ENCODE measurements around the gene FSTL1.

FSTL1 gene

GRCh38 chr3:120473896-120474675 lies 23.3 kb upstream of the FSTL1 start:
- TF ChIP-seq GATA2 (IDR thresholded peaks at IDR 0.05; ENCODE audit: low read depth, low read length): no peak
- no peak for TF ChIP-seq GATA3 (IDR thresholded peaks at IDR 0.05; ENCODE audit: low read depth, low read length)

DNA sequence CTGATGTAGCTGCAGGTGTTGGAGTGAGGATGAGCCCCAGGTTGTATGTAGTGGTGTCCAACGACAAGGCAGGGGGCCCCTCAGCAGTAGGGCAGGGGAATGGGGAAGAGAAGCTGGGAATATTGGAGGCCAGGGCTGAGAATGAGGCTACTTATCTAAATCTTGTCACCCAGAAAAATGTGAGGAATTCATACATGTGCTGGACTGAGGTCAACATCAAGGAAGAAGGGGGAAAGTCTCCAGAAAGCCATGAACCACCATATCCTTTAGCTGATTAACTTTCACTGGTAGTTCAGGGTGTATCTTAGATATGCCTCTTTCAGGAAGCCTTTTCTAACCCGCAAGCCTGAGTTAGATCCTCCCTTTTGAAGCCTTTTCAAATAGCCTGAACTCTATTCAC lies 22.6 kb upstream of the FSTL1 start:
- no peak for TF ChIP-seq GATA3 (IDR thresholded peaks at IDR 0.05; ENCODE audit: low read depth, low read length)
- no peak for TF ChIP-seq GATA2 (IDR thresholded peaks at IDR 0.05; ENCODE audit: low read depth, low read length)

GRCh38 chr3:120472121-120472844 lies 21.5 kb upstream of the FSTL1 start:
- TF ChIP-seq GATA2 (IDR thresholded peaks at IDR 0.05; ENCODE audit: low read depth, low read length) (no peak), GATA3 (IDR thresholded peaks at IDR 0.05; ENCODE audit: low read depth, low read length) (no peak)

DNA sequence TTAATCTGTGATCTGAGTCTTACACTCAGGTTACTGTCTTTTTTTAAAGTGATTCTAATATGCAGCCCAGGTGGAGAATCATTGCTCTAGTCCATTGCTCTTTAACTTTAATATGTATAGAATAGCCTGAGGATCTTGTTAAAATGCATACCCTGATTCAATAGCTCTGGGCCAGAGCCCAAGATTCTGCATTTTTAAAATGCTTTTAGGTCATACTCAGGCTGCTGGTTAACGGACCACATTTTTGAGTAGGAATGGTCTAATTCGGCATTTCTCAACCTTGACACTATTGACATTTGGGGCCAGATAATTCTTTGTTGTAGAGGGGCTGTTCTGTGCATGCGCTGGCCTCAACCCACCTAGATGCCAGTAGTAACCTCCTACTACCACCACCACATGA lies 20.9 kb upstream of the FSTL1 start:
- TF ChIP-seq GATA2 (IDR thresholded peaks at IDR 0.05; ENCODE audit: low read depth, low read length) (no peak), GATA3 (IDR thresholded peaks at IDR 0.05; ENCODE audit: low read depth, low read length) (no peak)

- TF ChIP-seq GATA2 (IDR thresholded peaks at IDR 0.05; ENCODE audit: low read depth, low read length) (no peak), GATA3 (IDR thresholded peaks at IDR 0.05; ENCODE audit: low read depth, low read length) (no peak)
Observed at GRCh38 chr3:120470870-120471269, 20.1 kb upstream of the FSTL1 start.

- TF ChIP-seq GATA2 (IDR thresholded peaks at IDR 0.05; ENCODE audit: low read depth, low read length) (no peak), GATA3 (IDR thresholded peaks at IDR 0.05; ENCODE audit: low read depth, low read length) (no peak)
Observed at GRCh38 chr3:120469882-120470301, 19.1 kb upstream of the FSTL1 start.

- TF ChIP-seq GATA2 (IDR thresholded peaks at IDR 0.05; ENCODE audit: low read depth, low read length) (no peak), GATA3 (IDR thresholded peaks at IDR 0.05; ENCODE audit: low read depth, low read length) (no peak)
Observed at GRCh38 chr3:120469440-120469839, 18.6 kb upstream of the FSTL1 start.

DNA sequence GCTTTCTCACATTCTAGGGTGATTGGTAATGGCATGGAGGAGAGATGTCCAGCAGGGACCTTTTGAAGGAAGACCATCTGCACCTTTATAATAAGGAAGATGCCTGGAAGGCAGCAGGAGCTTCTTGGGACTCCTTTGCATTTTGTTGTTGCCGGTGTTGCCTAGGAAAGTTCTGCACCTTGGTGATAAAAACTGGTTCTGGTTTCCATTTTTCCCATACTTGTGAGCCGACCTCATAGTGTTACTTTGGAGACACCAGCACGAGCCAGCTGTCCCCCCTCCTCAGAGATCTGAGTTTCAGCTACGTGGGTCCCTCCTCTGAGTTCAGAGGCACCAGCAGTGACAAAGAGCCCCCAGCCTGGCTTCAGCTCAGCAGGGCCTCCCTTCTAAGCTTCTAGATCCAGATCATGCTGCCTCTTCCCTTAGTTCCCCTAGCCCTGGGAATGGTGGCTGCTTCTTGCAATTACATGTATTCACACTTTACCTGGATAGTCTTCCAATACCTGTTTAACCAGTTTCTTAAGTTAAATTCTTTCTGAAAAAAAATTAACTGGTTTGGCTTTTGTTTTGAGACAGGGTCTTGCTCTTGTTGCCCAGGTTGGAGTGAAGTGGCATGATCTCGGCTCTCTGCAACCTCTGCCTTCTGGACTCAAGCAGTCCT lies 18.0 kb upstream of the FSTL1 start:
- TF ChIP-seq GATA2 (IDR thresholded peaks at IDR 0.05; ENCODE audit: low read depth, low read length) (no peak), GATA3 (IDR thresholded peaks at IDR 0.05; ENCODE audit: low read depth, low read length) (no peak)

DNA sequence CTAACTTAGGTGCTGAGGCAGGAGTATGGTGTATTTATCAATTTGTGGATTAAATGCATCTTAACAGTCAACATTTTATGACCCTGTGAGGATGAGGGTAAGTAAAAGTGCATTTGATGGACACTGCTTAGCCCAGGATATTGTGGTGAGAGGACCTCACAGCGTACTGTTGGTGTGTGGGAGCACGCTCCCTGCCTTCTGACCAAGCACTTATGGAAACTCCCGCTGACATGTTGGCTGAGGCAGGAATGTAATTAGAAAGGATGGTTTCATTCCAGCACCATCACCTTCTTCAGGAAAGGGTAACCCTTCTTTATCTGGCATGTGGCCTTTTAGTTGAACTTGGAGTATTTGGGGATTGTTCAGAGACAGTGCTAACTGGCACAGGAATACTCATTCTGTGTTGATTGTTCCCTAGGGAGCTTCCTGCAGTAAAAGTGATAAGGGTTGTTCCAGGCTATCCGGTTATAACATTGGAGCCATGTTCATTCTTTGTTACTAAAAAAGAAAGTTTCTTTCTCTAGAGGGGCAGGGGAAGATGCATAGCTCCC lies 11.7 kb upstream of the FSTL1 start:
- TF ChIP-seq GATA3 (IDR thresholded peaks at IDR 0.05; ENCODE audit: low read depth, low read length) (no peak), GATA2 (IDR thresholded peaks at IDR 0.05; ENCODE audit: low read depth, low read length) (no peak)

DNA sequence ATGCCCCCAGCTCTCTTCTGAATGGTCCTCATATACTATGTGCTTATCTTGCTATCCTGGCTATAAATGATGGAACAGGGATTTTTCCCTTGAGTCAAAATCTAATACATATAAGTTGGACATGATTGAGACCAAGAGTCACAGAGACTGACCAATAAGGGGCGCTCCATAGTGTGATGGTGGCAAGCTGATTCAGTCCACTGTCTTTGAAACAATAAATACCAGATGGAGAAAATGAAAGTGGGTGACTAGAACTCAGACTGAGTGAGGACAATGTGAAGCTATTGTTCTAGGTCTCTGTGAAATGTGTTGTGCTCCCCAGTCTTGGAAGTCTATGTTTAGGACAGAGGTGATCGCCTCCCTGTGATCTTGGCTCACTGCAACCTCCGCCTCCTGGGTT lies 10.6 kb upstream of the FSTL1 start:
- no peak for TF ChIP-seq GATA2 (IDR thresholded peaks at IDR 0.05; ENCODE audit: low read depth, low read length)
- no peak for TF ChIP-seq GATA3 (IDR thresholded peaks at IDR 0.05; ENCODE audit: low read depth, low read length)

DNA sequence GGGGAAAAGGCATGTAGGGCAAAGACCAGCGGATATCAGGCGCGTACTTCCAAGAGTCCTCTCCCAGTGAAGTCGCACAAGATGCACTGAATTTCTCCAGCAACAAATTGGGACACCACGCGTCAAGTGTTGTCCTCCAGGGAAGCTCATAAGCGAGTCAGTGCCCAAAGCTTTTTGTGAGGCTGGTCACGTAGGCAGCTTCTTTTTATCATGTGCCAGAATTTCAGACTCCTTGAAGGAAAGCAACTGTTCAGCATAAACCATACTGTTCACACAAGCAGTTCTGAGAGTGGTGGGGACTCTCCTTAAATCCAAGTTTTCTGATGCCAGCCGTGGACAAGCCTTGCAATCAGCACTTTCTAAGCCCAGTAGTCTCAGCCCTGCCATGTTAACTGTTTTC lies 10.1 kb upstream of the FSTL1 start:
- TF ChIP-seq GATA3 (IDR thresholded peaks at IDR 0.05; ENCODE audit: low read depth, low read length) (no peak), GATA2 (IDR thresholded peaks at IDR 0.05; ENCODE audit: low read depth, low read length) (no peak)

GRCh38 chr3:120460181-120460790 lies 9.5 kb upstream of the FSTL1 start:
- TF ChIP-seq GATA3 (IDR thresholded peaks at IDR 0.05; ENCODE audit: low read depth, low read length) (no peak), GATA2 (IDR thresholded peaks at IDR 0.05; ENCODE audit: low read depth, low read length) (no peak)

- TF ChIP-seq GATA3 (IDR thresholded peaks at IDR 0.05; ENCODE audit: low read depth, low read length): no peak
- TF ChIP-seq GATA2 (IDR thresholded peaks at IDR 0.05; ENCODE audit: low read depth, low read length): no peak
Observed at GRCh38 chr3:120459196-120459595, 8.4 kb upstream of the FSTL1 start.

DNA sequence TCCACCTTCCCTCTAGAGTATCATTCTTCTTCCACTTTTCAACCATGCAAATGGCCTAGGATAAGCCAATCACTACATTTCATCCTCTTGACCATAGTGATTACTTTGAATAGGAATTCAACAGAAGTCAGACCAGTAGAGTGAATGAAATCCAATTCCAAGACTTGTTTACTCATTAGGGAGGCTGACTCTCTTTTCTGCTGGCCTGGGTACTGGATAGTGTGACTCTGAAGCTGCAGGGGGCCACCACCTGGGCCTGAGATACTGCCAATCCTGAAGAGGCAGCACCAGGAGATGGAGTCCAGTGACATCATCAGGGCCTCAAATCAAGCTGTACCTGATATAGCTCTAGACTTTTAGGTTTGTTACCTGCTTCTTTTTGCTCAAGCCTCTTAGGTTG lies 7.0 kb upstream of the FSTL1 start:
- TF ChIP-seq GATA2 (IDR thresholded peaks at IDR 0.05; ENCODE audit: low read depth, low read length) (no peak), GATA3 (IDR thresholded peaks at IDR 0.05; ENCODE audit: low read depth, low read length) (no peak)
